IPS-15b (cell line): ENCODE results near the gene PDE6D.
A peak's percentile ranks its signal among the peaks of the same experiment; 100 is the strongest.

Source experiments
- H3K27me3 ChIP-seq: one replicate; pipeline ENCODE4 v1.6.1; 2013; ENCODE audit warnings: low read length; ENCODE audit not compliant: control insufficient read depth, insufficient read depth
- H3K36me3 ChIP-seq: one replicate; pipeline ENCODE4 v1.6.1; 2013; ENCODE audit warnings: low read length; ENCODE audit not compliant: control insufficient read depth, insufficient read depth
- H3K4me1 ChIP-seq: one replicate; pipeline ENCODE4 v1.6.1; 2013; ENCODE audit warnings: mild to moderate bottlenecking, low read length; ENCODE audit not compliant: control insufficient read depth, insufficient read depth
- H3K4me3 ChIP-seq: one replicate; pipeline ENCODE4 v1.5.1; 2013; ENCODE audit warnings: low read depth, low read length
- H3K9ac ChIP-seq: one replicate; pipeline ENCODE4 v1.6.1; 2013; ENCODE audit warnings: low read depth, mild to moderate bottlenecking, low read length
- H3K9me3 ChIP-seq: one replicate; pipeline ENCODE4 v1.6.1; 2013; ENCODE audit warnings: mild to moderate bottlenecking, low read length; ENCODE audit not compliant: control insufficient read depth, insufficient read depth

Gene PDE6D

GRCh38 chr2:231691251-231691772 is 89.8 kb downstream of the PDE6D start:
- H3K27me3 ChIP-seq = no peaks in the 10 kb centered on the region
- no peaks in the 10 kb centered on the region for H3K9me3 ChIP-seq
- H3K4me1 ChIP-seq = peaks cover 5% of the 10 kb centered on the region
- H3K4me3 ChIP-seq = no peak overlapping the region
- H3K9ac ChIP-seq = no peak overlapping the region
- H3K36me3 ChIP-seq = no peaks in the 10 kb centered on the region

GRCh38 chr2:231689124-231689893 is 91.8 kb downstream of the PDE6D start:
- no peaks in the 10 kb centered on the region for H3K9me3 ChIP-seq
- peaks cover 5% of the 10 kb centered on the region for H3K4me1 ChIP-seq
- peaks cover 2% of the 10 kb centered on the region for H3K36me3 ChIP-seq
- no peaks in the 10 kb centered on the region for H3K27me3 ChIP-seq
- H3K9ac ChIP-seq = no peak overlapping the region
- H3K4me3 ChIP-seq = no peak overlapping the region

- Histone ChIP-seq H3K27me3 (no peaks in the 10 kb centered on the region), H3K4me3 (no peak overlapping the region), H3K4me1 (peaks cover 5% of the 10 kb centered on the region), H3K9ac (no peak overlapping the region), H3K9me3 (no peaks in the 10 kb centered on the region), H3K36me3 (peaks cover 2% of the 10 kb centered on the region)
These were observed 92.4 kb downstream of the PDE6D start for GRCh38 chr2:231688719-231689118.

GRCh38 chr2:231687961-231688360 is 93.1 kb downstream of the PDE6D start:
- no peak overlapping the region for H3K9ac ChIP-seq

DNA sequence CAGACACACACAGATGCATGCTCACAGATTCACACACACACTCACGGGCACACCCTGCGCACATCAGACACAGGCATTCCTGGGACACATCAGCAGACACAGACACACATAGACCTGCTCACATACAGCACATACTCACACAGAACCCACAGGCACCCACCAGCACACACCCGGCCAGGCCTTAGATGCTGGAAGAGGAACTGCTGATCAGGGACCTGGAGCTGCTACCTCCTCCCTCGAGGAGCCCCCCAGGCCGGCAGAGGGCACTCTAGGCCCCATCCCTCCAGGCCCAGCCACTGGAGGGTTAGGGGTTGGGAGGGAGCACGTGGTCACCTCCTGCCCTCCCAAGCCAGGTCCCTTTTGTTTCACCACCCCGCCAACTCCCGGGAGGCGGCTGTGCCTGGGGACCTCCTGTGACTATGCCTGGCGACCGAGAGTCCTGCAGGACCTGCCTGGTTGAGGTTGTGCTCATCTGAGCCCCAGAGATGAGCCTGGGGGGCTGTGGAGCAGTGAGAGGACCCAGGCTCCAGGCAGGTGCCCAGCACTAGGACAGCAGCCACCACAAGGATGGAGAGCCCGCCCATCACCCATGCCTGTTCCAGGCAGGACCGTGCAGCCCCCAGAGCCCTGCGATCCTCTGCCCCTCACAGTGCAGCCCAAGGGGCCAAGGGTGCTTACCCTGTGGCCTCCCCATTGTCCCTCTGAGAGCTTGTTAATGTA is 93.8 kb downstream of the PDE6D start:
- Histone ChIP-seq H3K4me3 (peak overlapping the region; percentile 68), H3K9ac (peak overlapping the region; percentile 48), H3K27me3 (no peaks in the 10 kb centered on the region), H3K36me3 (peaks cover 2% of the 10 kb centered on the region), H3K9me3 (no peaks in the 10 kb centered on the region), H3K4me1 (peaks cover 7% of the 10 kb centered on the region)

More at GRCh38 chr2:231687961-231688360, 93.1 kb downstream of the PDE6D start:
- no peaks in the 10 kb centered on the region for H3K9me3 ChIP-seq
- peaks cover 5% of the 10 kb centered on the region for H3K4me1 ChIP-seq
- peaks cover 2% of the 10 kb centered on the region for H3K36me3 ChIP-seq
- H3K4me3 ChIP-seq = peak overlapping the region; percentile 68
- H3K27me3 ChIP-seq = no peaks in the 10 kb centered on the region

GRCh38 chr2:231686192-231687100 is 94.6 kb downstream of the PDE6D start:
- Histone ChIP-seq H3K9me3 (no peaks in the 10 kb centered on the region), H3K36me3 (peaks cover 2% of the 10 kb centered on the region), H3K27me3 (no peaks in the 10 kb centered on the region), H3K9ac (no peak overlapping the region), H3K4me3 (peak overlapping the region; percentile 33), H3K4me1 (peaks cover 7% of the 10 kb centered on the region)

- Histone ChIP-seq H3K36me3 (peaks cover 2% of the 10 kb centered on the region), H3K27me3 (no peaks in the 10 kb centered on the region), H3K9me3 (no peaks in the 10 kb centered on the region), H3K4me1 (peaks cover 7% of the 10 kb centered on the region), H3K9ac (peak overlapping the region; percentile 12), H3K4me3 (peak overlapping the region; percentile 30)
These were observed 95.5 kb downstream of the PDE6D start for GRCh38 chr2:231685349-231686191.

DNA sequence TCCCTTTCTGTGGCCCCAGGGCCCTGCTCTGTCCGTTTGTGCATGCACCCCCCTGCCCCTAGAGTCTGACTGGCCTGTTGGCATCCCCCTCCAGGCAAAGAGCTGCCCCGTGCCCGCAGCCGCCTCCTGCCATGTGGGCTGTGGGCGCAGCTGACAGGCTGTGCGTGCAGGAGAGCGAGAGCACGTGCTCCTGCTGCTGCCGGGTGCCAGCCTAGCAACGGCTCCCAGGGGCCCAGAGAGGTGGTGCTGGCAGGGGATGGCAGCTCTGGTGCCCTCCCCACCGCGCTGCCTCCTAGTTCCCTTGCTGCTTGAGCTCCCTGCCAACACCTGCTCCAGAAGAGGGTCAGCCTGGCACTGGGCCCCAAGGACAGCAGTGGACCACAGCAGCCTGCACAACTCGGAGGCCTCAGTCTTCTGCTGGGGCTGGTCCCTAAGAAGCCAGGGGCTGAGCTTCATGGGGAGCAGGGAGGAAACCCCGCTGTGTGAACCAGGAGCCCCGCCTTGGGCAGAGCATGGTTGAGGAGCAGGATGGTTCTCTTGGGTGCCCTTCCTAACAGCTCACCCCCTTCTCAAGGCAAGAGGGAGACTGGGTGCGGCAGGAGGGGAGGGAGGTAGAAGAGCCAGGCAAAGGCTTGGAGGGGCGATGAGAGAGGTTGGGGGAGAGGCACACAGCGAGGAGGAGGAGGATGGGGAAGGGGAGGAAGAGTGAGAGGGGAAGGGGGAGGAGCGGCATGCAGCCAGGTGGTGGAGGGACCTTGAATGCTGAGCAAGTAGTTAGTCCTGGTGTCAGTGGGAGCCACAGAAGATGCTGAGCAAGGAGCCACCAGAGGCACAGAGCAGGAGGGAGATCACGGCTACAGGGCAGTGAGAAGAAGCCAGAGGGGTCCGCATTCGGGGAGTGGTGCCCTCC is 96.5 kb downstream of the PDE6D start:
- Histone ChIP-seq H3K4me1 (peaks cover 11% of the 10 kb centered on the region), H3K9ac (peak overlapping the region; percentile 24), H3K36me3 (peaks cover 2% of the 10 kb centered on the region), H3K9me3 (no peaks in the 10 kb centered on the region), H3K4me3 (no peak overlapping the region), H3K27me3 (no peaks in the 10 kb centered on the region)

DNA sequence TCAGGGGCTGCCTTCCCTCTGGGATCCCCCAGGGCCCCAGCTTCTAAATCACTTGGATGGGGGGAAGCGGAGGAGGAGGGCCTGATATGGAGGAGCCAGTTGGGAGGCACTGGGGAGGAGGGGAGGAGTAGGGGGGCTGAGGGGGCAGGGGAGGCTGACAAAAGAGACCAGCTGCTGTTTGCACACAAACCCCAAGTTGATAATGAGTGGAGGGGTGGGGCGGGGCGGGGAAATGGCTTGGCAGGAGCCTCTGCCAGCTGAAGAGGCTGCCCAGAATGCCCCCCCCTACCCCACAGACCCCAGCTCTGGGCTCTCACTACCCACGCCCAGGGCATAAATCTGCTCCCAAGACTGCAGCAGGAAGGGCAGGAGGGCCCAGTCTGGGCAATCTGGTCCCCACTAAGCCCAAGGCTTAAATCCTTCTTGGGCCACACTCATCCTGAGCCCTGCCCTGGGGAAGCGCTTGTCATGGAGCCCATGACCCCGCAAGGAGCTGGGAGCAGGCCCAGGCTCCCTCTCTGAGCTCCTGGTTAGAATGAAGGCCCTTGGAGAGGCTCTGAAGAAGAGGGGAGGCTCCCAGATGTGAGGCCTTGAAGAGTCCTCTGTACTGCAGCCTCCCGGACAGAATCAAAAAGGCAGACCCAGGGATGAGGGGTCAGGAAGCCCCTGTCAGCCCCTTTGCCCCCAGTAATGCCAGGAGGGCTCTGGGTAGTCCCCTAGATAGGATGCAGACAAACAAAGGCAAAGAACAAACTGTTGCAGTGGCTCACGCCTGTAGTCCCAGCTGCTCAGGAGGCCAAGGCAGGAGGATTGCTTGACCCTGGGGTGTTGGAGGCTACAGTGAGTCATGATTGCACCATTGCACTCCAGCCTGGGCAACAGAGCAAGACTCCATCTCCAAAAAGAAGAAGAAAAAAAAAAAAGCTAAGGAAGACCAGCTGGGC is 97.5 kb downstream of the PDE6D start:
- Histone ChIP-seq H3K36me3 (peaks cover 2% of the 10 kb centered on the region), H3K4me3 (no peak overlapping the region), H3K9ac (no peak overlapping the region), H3K4me1 (peaks cover 11% of the 10 kb centered on the region), H3K27me3 (no peaks in the 10 kb centered on the region), H3K9me3 (no peaks in the 10 kb centered on the region)
